ENCODE results near the gene CD248.
"Not testable (repeated sequence)": the region's sequence is repeated elsewhere in the genome, so short reads cannot be mapped to it uniquely, and the experiment has no call there.

CD248 gene, protein sequence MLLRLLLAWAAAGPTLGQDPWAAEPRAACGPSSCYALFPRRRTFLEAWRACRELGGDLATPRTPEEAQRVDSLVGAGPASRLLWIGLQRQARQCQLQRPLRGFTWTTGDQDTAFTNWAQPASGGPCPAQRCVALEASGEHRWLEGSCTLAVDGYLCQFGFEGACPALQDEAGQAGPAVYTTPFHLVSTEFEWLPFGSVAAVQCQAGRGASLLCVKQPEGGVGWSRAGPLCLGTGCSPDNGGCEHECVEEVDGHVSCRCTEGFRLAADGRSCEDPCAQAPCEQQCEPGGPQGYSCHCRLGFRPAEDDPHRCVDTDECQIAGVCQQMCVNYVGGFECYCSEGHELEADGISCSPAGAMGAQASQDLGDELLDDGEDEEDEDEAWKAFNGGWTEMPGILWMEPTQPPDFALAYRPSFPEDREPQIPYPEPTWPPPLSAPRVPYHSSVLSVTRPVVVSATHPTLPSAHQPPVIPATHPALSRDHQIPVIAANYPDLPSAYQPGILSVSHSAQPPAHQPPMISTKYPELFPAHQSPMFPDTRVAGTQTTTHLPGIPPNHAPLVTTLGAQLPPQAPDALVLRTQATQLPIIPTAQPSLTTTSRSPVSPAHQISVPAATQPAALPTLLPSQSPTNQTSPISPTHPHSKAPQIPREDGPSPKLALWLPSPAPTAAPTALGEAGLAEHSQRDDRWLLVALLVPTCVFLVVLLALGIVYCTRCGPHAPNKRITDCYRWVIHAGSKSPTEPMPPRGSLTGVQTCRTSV

DNA sequence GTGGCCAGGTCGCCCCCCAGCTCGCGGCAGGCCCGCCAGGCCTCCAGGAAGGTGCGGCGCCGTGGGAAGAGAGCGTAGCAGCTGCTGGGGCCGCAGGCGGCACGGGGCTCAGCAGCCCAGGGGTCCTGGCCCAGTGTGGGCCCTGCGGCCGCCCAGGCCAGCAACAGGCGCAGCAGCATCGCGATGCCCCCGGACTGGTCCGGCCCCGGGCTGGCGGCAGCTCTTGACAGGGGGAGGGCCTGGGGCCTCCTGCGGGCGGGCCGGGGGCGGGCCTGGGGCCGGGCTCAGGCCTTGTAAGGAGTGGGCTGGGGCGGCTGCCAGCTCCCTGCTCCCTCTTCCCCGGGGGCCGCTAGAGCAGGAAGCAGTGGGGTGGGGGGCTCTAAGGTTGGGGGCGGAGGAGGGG lies at the start of gene CD248:
TSS of gene CD248 (minus strand) at position 196 of the 403 bp plus-strand sequence. CDS start at position 179, 17 bp downstream.
- no peak for DNase-seq

DNA sequence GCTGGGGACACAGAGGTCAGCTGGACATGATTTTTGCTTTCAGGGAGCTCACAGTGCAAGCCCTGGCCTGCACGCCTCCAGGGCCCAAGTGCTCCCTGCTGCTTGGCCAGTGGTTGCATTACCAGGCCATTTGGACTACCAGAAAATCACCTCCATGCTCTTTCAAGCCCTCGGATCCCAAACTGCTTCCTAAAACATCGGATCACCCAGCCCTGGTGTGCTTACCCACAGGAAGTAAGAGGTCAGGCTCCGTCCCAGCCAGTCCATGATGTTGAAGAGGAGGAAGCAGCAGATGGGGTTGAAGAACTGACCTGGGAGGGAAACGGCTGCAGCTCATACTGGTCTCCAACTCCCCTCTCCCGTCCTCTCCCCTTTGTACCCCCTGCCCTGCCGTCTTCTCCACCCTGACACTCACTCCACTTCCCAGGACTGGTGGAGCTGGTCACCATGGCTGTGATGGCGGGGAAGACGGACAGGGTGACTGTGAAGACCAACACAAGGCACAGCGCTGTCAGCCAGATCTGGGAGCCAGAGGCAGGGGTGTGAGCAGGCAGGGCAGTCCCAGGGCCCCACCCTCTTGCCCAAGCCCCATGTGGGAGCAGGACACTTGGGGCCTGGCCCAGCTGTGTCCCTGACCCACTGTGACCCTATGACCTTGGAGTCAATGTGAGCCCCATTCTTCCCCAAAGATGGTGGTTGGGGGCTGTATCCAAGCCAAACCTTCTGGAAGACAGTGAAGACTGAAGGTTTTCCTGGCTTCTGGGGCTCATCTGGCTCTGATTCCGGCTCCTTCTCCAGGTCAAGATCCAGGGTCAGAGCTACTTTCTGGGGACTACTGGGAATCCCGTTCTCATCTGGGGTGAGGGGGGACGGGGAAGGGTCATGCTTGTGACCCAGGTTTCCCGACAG lies 49.1 kb upstream of the CD248 start:
- DNase-seq: no peak

DNA sequence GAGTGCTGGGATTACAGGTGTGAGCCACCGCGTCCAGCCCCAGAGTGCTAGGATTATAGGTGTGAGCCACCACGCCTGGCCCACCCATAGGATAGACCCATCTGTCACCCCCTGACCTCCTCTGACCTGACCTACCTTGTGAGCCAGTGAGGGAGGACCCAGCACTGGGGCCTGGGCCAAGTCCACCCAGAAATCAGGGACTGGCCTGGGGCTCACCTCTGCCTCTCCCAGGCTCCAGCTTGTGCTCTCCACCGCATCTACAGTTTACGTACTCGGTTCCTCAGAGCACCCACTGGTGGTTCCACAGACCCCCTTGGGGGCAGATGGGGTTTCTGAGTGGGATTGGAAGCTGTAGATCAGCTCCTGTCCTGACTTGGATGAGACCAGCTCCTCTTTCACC lies 48.3 kb upstream of the CD248 start:
- DNase-seq: no peak

DNA sequence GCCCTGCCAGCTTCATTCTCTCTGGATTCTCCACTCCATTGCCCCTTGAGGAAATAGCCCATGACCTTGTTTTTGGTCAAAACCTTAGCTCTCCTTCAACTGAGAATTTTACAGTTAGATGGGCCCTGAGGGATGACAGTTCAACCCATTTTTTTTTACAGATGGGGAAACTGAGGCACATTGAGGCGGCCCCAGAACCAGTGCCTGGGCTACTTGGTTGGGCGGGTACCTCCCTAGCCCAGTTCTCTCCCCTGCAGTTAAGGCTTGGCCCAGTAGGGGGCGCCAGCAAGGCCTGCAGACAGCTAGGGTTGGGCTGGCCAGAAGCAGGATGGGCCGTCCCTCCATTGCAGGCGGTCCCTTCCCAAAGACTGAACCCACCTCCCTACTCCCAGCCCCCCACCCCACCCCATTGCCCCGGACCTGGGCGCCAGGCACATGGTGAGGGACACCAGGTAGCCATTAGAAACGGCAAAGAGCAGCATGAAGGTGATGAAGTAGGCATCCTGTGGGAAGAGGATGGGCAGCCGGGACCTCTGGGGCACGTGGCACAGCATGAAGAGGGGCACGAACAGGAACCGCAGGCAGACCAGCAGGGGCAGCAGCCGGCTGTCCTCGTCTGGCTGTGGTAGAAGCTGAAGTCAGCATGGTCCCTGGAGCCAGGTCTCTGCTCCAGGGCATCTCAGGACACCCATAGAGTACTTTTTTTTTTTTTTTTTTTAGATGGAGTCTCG lies 47.1 kb upstream of the CD248 start:
- peak; percentile 49 for DNase-seq

DNA sequence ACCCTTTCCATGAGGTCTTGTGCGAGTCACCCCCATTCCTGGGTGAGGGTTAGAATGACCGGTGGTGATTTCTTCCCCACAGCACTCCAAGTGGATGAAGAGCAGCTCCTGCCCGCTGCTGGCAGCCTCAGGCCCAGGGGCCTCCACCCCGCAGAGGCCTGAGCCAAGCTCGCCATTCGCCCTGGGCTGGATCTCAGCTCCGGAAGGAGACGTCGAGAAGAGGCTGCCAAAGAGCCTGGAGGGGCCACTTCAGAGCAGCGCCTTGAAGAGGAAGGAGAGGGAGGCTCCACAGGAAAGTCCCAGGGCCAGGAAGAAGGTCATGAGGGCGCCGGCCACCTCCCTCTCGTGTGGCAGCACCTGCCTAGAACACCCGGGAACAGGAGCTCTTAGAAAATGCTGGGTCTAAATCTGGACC lies 46.4 kb upstream of the CD248 start:
- DNase-seq: no peak

DNA sequence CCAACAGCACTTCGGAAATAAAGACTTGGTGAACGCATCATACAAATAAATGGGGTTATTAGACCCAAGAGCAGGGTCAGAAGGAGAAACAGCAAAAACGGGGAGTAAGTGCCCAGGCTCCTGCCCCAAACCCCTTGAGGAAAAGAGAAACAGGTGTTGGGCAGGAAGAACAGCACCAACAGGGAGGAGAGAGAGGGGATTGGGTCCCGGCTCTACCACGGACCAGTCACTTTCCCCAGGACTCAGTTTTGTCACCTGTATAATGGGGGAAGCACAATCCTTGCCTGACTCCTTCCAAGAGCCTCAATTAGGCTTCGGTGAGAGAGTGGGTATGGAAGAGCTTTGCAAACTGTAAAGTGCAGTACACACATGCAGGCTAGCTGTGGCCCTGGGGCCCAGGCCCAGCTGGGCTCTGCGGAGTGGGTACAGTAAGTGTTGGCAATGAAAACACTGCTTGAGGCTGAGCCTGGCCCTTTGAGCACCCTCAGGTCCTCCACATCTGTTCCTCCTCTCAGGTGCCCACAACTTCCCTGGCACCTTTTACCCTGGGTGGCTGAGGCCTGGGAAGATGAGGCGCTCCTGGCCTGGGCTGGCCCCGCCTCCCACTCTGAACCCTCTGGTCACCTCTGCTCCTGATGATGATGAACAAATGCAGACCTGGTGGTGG lies 45.8 kb upstream of the CD248 start:
- no peak for DNase-seq

DNA sequence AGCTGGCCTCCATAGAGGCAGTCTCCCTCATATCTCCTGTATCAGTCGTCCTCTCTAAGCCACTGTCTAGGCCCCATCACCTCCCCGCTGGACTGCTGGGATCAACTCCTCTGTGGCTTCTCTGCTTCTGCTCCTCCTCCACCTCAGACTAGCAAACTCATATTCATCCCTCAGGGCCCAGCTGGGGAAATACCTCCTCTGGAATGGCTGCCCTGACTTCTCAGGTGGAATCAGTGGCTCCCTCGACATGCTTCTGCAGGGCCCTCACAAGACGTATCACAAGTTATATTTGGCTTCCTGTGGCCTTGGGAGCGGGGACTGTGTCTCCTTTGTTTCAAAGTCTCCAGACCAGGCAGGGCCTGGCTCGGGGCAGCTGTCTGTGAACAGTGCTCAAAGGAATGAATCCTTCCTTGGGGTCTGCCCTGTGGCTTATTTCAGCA lies 44.7 kb upstream of the CD248 start:
- DNase-seq: no peak

DNA sequence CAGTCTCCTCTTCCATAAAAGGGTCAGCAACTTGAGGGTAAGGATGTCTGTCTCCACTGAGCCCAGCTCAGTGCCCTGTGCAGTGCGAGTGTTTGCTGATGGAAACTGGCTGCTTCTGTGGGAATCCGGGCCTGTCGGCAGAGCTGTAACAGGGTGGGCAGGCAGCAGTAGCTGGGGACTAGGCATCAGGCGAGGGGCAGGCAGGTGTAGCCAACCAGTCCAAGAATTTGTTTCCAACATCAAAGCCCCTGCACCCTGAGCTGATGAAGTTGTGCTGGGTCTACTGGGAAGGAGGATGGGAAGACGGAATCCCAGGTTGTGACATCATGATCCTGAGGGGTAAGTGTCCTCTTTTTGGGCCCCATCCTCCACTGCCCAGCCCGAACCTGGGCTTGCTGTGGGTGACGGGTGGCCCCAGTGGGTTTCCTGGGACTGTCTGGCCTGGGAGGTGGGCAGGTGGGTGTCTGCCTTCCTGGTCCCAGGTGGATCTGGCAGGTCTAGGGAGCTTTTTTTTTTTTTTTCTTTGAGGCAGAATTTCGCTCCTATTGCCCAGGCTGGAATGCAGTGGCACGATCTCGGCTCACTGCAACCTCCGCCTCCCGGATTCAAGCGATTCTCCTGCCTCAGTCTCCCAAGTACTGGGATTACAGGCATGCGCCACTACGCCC lies 43.7 kb upstream of the CD248 start:
- no peak for DNase-seq

DNA sequence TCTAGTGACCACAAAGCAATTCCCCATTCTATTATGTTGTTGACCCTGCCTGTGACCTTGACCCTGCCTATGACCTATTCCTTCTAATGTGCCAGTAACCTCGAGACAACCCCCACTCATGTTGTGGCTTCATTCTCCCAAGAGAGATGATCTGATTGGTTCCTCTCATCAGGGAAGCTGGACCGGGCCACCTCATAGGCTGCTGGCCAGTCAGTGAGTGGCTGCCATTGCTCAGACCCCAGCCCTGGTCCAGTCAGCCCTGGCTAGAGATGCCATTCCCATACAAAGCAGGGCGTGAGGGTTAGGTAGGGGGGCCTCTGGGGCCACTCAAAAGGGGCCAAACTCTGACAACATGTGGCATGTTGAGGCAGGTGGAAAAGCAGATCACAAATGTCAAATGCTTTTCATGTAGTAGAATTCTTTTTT lies 42.8 kb upstream of the CD248 start:
- no peak for DNase-seq

DNA sequence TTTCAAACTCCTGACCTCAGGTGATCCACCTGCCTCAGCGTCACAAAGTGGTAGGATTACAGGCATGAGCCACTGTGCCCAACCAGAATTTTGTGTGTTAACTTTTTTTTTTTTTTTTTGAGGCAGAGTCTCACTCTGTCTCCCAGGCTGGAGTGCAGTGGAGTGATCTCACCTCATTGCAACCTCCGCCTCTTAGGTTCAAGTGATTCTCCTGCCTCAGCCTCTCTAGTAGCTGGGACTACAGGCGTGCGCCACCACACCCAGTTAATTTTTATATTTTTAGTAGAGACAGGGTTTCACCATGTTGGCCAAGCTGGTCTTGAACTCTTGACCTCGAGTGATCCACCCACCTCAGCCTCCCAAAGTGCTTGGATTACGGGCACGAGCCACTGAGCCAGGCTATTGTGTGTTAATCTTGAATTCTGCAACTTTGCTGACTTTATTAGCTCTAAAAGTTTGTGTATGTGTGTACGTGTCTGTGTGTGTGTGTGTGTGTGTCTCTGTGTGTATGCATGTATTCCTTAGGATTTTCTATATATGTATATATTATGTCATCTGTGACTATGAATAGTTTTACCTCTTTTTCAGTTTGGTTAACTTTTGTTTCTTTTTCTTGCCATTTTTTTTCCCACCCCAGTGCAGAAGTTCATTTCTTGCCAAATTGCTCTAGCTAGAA lies 33.9 kb upstream of the CD248 start:
- not testable (repeated sequence) for DNase-seq

DNA sequence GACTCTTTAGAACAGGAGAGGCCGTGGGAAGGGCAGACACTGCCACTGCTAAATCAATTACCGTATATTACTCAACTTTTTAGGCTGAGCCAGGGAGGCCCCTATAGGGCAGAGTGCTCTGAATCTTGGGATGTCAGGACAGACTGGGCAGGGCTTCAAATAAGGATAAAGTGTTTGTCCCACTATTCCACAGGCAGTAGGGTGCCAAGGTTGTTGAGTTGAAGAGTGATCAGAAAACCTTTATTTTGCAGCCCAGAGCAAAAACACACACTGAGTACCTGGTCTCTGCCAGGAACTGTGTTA lies 32.2 kb upstream of the CD248 start:
- DNase-seq: no peak

DNA sequence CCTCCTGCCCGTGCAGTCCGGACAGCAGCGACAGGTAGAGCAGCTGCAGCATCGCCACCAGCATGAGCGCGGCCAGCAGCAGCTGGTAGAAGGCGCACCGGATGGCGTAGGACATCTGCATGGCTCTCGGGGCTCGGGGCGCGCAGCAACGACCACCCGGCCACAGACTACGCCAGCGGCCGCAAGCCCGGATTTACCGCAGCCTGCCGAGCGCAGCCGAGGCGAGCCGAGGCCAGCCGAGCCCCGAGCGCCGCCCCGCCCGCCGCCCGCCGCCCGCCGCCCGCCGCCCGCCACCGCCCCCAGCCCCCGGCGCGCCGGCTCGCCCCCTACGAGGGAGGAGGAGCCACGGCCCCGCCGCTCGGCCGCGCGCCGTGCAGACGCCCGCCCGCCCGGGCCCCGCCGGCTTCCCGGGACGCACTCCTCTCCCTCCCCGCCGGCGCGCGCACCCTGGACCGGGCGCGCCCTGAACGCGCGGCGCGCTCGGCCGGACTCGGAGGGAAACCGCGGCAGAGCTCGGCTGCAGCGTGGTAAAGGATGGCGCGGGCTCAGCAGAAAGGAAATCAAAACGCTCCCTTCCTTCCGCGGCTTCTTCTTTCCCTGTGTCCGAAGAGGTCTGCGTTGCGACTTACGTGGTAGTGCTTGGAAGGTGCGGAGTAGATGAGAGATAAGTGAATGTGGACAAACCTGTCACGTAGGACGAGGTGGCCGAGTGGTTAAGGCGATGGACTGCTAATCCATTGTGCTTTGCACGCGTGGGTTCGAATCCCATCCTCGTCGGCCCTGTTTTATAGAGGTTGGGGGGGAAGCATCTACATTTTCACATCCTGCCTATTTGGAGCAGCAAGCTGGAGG lies 30.8 kb upstream of the CD248 start, which contains the start of gene B4GAT1:
TSS of gene B4GAT1 (minus strand) at position 205 of the 852 bp plus-strand sequence. CDS start at position 121, 84 bp downstream.
- DNase-seq: peak; percentile 87

DNA sequence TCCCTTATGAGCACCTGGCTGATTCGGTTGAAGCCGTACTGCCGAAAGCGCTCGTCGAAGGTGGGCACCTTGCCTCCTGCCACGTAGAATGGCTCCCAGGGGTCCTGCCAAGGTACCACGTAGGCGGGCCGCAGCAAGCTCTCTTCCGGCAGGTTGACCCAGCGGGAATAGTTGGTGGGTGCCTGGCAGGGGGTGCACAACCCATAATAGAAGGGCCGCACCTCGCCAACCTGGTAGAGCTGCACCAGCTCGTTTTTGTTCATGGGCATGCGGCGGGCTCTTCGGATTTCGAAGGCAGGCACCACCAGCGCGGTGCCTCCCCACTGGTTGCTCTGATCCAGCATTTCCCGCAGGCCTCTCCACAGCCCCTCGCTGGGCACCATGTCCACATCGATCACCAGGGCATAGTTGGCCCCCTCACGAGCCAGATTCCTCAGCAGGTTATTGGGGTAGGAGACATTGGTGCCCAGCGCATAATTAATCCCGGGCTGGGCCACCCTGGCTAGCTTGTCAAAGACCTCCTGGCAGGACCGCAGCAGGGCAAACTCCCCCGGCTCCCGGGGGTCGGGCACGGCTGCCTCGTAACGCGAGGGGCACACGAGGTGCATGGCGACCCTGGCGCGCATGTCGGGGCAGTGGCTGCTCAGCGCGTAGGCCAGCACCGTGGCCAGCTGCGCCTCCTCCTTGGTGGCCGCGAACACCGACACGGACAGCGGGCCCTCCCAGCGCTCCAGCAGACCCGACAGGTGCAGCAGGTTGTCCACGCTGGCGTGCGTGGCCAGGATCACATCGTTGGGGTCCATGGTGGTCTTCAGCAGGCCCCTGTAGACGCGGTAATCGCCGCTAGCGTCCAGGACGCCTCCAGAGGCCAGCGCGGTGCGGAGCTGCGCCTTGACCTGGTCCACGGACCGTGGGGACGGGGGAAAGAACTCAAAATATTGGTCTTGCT lies 29.9 kb upstream of the CD248 start:
- no peak for DNase-seq

DNA sequence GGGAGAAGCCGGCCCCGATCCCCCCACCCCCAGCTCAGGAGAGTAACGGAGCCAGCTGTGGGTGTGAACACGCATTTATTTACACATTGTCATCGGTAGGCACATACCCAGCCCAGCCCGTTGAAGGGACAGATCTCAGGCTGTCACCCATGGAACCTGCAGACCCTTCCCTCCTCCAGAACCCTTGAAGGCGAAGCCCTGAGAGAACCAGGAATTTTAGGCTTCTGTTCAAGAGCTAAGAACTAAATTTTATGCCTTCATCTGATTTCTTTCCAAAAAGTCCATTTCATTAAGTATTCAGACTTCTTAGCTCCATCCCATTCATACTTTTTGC lies 28.4 kb upstream of the CD248 start:
- DNase-seq: no peak

DNA sequence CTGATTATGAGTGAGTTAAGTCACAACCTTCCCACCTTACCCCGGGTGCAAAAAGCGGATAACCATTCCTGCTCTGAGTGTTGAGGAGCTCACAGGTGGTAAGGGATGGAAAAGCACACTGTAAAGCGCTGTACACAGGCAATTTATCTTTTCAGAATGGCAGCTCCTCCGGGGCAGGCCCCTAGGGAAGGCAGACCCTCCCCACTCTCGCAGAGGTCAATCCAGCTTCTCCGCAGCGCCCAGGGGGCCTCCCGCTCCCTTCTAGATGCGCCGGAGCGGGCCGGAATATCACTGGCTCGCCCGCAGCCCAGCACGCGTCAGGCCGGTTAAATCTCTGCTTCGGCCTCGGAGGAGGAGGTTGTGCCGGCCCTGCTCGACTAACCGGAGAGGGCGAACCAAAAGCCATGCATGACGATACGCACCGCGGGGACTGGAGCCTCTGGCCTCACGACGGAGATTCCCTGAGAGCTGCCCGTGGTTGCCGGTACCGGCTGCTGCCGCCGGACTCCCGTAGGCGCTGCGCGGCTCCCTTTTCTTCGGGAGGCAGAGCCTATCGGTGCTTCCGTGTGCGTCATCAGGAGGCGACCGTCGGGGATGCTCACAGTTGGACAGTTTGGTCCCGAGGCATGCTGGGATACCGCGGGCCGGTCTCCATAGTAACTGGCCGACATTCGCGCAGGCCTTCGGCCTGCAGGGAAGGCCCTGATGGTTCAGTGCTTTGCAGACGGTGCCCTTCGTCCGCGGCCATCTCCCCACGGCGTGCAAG lies 27.9 kb upstream of the CD248 start, which contains the start of gene BRMS1:
TSS of gene BRMS1 (minus strand) at position 555 of the 766 bp plus-strand sequence. CDS start 2,870 bp downstream, outside the sequence.
- peak; percentile 96 for DNase-seq

DNA sequence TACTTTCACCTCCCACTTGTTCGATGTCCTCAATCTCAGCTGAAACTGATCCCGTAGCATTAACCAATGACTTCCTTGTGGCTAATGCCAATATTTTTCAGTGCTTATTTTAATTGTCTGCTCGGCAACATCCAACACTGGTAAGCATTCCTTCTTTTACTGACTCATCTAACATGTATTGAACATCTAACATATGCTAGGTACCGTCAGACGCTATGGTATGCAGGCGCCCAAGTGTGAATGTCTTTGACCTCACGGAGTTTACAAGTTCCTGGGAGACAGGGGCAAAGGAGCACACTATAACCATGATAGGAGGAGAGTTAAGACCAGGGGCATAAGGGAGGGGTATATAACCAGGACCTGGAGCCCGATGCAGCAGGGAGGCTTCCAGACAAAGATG lies 26.3 kb upstream of the CD248 start:
- no peak for DNase-seq

DNA sequence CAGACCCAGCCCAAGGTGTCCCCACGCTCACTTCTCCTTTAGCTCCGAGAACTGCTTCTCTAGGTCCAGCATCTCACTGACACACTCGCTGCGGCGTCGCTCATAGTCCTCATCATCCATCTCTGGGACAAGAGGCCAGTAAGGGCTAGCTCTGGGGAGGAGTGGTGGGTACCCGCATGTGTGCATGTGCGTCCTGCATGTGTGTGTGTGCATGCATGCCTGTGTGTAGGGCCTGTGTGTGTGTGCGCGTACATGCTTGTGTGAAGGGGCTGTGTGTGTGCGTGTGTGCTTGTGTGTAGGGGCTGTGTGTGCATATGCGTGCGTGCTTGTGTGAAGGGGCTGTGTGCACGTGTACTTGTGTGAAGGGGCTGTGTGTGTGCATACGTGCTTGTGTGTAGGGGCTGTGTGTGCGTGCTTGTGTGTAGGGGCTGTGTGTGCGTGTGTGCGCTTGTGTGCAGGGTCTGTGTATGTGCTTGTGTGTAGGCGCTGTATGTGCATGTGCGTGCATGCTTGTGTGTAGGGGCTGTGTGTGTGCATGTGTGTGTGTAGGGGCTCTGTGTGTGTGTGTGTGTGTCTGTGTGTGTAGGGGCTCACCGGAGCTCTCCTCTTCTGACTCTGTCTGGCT lies 24.8 kb upstream of the CD248 start:
- DNase-seq: no peak

Measured in CD4-positive, alpha-beta T cell treated with Interleukin-15 for 1 hour (primary cell).